Measurements from ENCODE around the gene ZFR. TPM values are rescaled to one million over a fixed set of nuclear protein-coding genes. Genes with fewer than 3 reads are reported as not detected.

Gene ZFR
- total RNA-seq, 4 donors from 2014 or later = 44.9 to 61.6 (median 52.7) TPM

- peak in 1 of 2 donors; percentile 48 for DNase-seq (ENCODE audit: low spot score in 2 of 2)
- 55 to 69% methylated on average over 11 of the region's 11 CpGs for WGBS, 2 donors
- TF ChIP-seq CTCF (IDR thresholded peaks at IDR 0.05) (no peak), POLR2A (IDR thresholded peaks at IDR 0.05) (no peak)
- H3K4me3 ChIP-seq (ENCODE audit: low read depth, poor library complexity, severe bottlenecking) = no peak overlapping the region
- intact Hi-C loops (cut with DNase I; ENCODE audit: low total_unique reads) = loop anchor here (10.0 kb wide), 1 partner anchor 96 kb away; no protein-coding TSS in a partner anchor
These were observed 114.2 kb downstream of the ZFR start for GRCh38 chr5:32330126-32330971.

- 40 to 43% methylated on average over 10 of the region's 10 CpGs for WGBS, 2 donors
- no peak overlapping the region for H3K4me3 ChIP-seq (ENCODE audit: low read depth, poor library complexity, severe bottlenecking)
- peak in 1 of 2 donors; percentile 44 for DNase-seq (ENCODE audit: low spot score in 2 of 2)
- intact Hi-C loops (cut with DNase I; ENCODE audit: low total_unique reads) = no loop called here
- no peak for TF ChIP-seq CTCF (IDR thresholded peaks at IDR 0.05)
- no peak for TF ChIP-seq POLR2A (IDR thresholded peaks at IDR 0.05)
These were observed 115.1 kb downstream of the ZFR start for GRCh38 chr5:32329395-32329834.

GRCh38 chr5:32326216-32326772 lies 118.2 kb downstream of the ZFR start:
- no peak for TF ChIP-seq CTCF (IDR thresholded peaks at IDR 0.05)
- TF ChIP-seq POLR2A (IDR thresholded peaks at IDR 0.05) = no peak
- WGBS, 2 donors = 91 to 97% methylated on average over 3 of the region's 3 CpGs
- H3K4me3 ChIP-seq (ENCODE audit: low read depth, poor library complexity, severe bottlenecking) = no peak overlapping the region
- no peak for DNase-seq (ENCODE audit: low spot score in 2 of 2)
- intact Hi-C loops (cut with DNase I; ENCODE audit: low total_unique reads) = no loop called here

- TF ChIP-seq POLR2A (IDR thresholded peaks at IDR 0.05) (no peak), CTCF (IDR thresholded peaks at IDR 0.05) (no peak)
- no peak overlapping the region for H3K4me3 ChIP-seq (ENCODE audit: low read depth, poor library complexity, severe bottlenecking)
- no peak for DNase-seq (ENCODE audit: low spot score in 2 of 2)
- 88 to 96% methylated on average over 4 of the region's 4 CpGs for WGBS, 2 donors
- intact Hi-C loops (cut with DNase I; ENCODE audit: low total_unique reads) = no loop called here
These were observed 118.9 kb downstream of the ZFR start for GRCh38 chr5:32325616-32326015.

GRCh38 chr5:32325062-32325461 lies 119.5 kb downstream of the ZFR start:
- TF ChIP-seq POLR2A (IDR thresholded peaks at IDR 0.05) = no peak
- intact Hi-C loops (cut with DNase I; ENCODE audit: low total_unique reads) = no loop called here
- 62 to 63% methylated on average over 3 of the region's 3 CpGs for whole genome bisulfite sequencing, 2 donors
- no peak overlapping the region for H3K4me3 ChIP-seq (ENCODE audit: low read depth, poor library complexity, severe bottlenecking)
- no peak for DNase-seq (ENCODE audit: low spot score in 2 of 2)

GRCh38 chr5:32323741-32324140 lies 120.8 kb downstream of the ZFR start:
- intact Hi-C loops (cut with DNase I; ENCODE audit: low total_unique reads) = no loop called here
- TF ChIP-seq POLR2A (IDR thresholded peaks at IDR 0.05) (no peak), CTCF (IDR thresholded peaks at IDR 0.05) (no peak)
- 76 to 83% methylated on average over 8 of the region's 8 CpGs for WGBS, 2 donors
- no peak overlapping the region for H3K4me3 ChIP-seq (ENCODE audit: low read depth, poor library complexity, severe bottlenecking)
- DNase-seq (ENCODE audit: low spot score in 2 of 2) = no peak

All from lower leg skin (tissue), 4 donors.